ENCODE results near the gene PIK3C2G.

GRCh38 chr12:18632848-18633247 lies 371.5 kb downstream of the PIK3C2G start:
- no peak for TF ChIP-seq POLR2AphosphoS5 (IDR thresholded peaks at IDR 0.05; ENCODE audit: low read depth, low read length)
- TF ChIP-seq REST (IDR thresholded peaks at IDR 0.05; ENCODE audit: insufficient read depth in 1 of 2, low read depth in 2 of 2, low read length in 2 of 2), result no peak

Data from PFSK-1 (cell line).